HepG2 (cell line): ENCODE data around the gene MED13L.

Source experiments
- ARID2 ChIP-seq: sonication (generic); formaldehyde crosslinking; IDR thresholded peaks from 2 replicates; pipeline ENCODE4 v1.8.1; 2022; ENCODE audit warnings: mild to moderate bottlenecking, missing genetic modification reagents, borderline replicate concordance
- CREB1 ChIP-seq, 2 experiments: fragments of 450-650 bp in 1 of 2; IDR thresholded peaks; 2 replicates each; pipeline ENCODE4 v1.6.1; 2016 to 2017; ENCODE audit warnings: control low read depth in 1 of 2, mild to moderate bottlenecking in 1 of 2, missing compliant biosample characterization in 1 of 2, missing genetic modification characterization in 1 of 2
- HHEX ChIP-seq: IDR thresholded peaks from 2 replicates; pipeline ENCODE4 v1.6.1; 2016; ENCODE audit warnings: control low read depth
- HMG20A ChIP-seq: IDR thresholded peaks from 2 replicates; pipeline ENCODE4 v1.6.1; 2016; ENCODE audit warnings: borderline replicate concordance
- MTF2 ChIP-seq: sonication (generic); formaldehyde crosslinking; IDR thresholded peaks from 2 replicates; pipeline ENCODE4 v1.5.0; 2020; ENCODE audit warnings: missing genetic modification reagents, borderline replicate concordance
- NONO ChIP-seq, 2 experiments: fragments of 450-650 bp in 1 of 2; sonication (generic) in 1 of 2; formaldehyde crosslinking in 1 of 2; IDR thresholded peaks in 1 of 2; conservative IDR thresholded peaks in 1 of 2; 2 replicates each; pipeline versions ENCODE4 v1.6.1 to v1.8.0; 2017 to 2022; ENCODE audit warnings: mild to moderate bottlenecking in 1 of 2, missing genetic modification reagents in 1 of 2, moderate library complexity in 1 of 2
- POLR2A ChIP-seq, 2 experiments: IDR thresholded peaks; 2 replicates each; pipeline ENCODE4 v1.6.1; 2011; ENCODE audit warnings: low read depth in 2 of 2, low read length in 2 of 2, mild to moderate bottlenecking in 1 of 2, moderate library complexity in 1 of 2; ENCODE audit not compliant: insufficient read depth in 1 of 2
- THAP11 ChIP-seq: IDR thresholded peaks from 2 replicates; pipeline ENCODE4 v1.6.1; 2016; ENCODE audit warnings: missing biosample characterization, missing genetic modification reagents
- TP53 ChIP-seq: sonication (generic); formaldehyde crosslinking; conservative IDR thresholded peaks from 2 replicates; pipeline ENCODE4 v1.4.0; 2020; ENCODE audit warnings: missing genetic modification reagents
- TF ChIP-seq, protein P1 (sequence below), 2 experiments: sonication (generic) in 1 of 2; formaldehyde crosslinking in 1 of 2; IDR thresholded peaks; 2 replicates each; pipeline versions ENCODE4 v1.4.0 to v1.6.1; 2018 to 2020; ENCODE audit warnings: missing genetic modification reagents in 2 of 2, borderline replicate concordance in 1 of 2, low read depth in 1 of 2, mild to moderate bottlenecking in 1 of 2, missing biosample characterization in 1 of 2
- TF ChIP-seq, protein P2 (sequence below): IDR thresholded peaks from 2 replicates; pipeline ENCODE4 v1.6.1; 2016; ENCODE audit warnings: low read depth, missing genetic modification reagents, missing compliant biosample characterization
- TF ChIP-seq, protein P3 (sequence below): sonication (generic); formaldehyde crosslinking; IDR thresholded peaks from 2 replicates; pipeline ENCODE4 v1.4.0; 2020; ENCODE audit warnings: missing genetic modification reagents
- TF ChIP-seq, protein P4 (sequence below): sonication (generic); formaldehyde crosslinking; IDR thresholded peaks from 2 replicates; pipeline ENCODE4 v1.8.0; 2022; ENCODE audit warnings: low read depth, missing genetic modification reagents

DNA sequence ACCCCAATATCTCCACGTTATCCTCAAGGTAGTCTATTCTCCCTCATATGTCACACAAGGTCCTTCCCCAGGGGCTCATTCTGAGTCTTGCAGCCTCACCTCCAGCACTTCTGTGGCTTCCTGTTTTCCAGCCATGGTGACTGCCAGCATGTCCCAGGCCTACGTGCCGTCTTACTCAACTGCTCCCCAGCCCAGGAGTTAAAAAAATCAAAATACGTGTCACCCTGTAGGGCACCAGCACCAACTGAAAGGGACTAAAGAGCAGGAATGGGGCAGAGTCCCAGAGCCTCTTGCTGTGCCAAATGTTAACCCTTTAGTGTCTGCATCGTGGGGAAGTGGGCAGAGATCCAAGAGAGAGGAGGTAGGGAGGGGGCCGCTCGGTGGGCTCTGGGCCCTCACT is 37.0 kb upstream of the MED13L start:
- TF ChIP-seq HHEX (no peak), TP53 (CRISPR knock-in tag) (no peak), MTF2 (CRISPR knock-in tag) (no peak), THAP11 (CRISPR knock-in tag) (no peak), CREB1 (IDR thresholded peaks at IDR 0.05) (no peak), CREB1 (CRISPR knock-in tag; IDR thresholded peaks at IDR 0.05) (no peak), ARID2 (no peak), NONO (IDR thresholded peaks at IDR 0.05) (no peak), NONO (CRISPR knock-in tag; conservative IDR thresholded peaks at IDR 0.05) (no peak), POLR2A (IDR thresholded peaks at IDR 0.05; ENCODE audit: insufficient read depth in 1 of 2, low read depth in 2 of 2, low read length in 2 of 2) (no peak), HMG20A (CRISPR knock-in tag) (no peak)
- TF ChIP-seq, protein P1, sequence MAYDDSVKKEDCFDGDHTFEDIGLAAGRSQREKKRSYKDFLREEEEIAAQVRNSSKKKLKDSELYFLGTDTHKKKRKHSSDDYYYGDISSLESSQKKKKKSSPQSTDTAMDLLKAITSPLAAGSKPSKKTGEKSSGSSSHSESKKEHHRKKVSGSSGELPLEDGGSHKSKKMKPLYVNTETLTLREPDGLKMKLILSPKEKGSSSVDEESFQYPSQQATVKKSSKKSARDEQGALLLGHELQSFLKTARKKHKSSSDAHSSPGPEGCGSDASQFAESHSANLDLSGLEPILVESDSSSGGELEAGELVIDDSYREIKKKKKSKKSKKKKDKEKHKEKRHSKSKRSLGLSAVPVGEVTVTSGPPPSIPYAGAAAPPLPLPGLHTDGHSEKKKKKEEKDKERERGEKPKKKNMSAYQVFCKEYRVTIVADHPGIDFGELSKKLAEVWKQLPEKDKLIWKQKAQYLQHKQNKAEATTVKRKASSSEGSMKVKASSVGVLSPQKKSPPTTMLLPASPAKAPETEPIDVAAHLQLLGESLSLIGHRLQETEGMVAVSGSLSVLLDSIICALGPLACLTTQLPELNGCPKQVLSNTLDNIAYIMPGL (CRISPR knock-in tag; IDR thresholded peaks at IDR 0.05; ENCODE audit: borderline replicate concordance in 1 of 2, low read depth in 1 of 2) = no peak
- TF ChIP-seq, protein P2, sequence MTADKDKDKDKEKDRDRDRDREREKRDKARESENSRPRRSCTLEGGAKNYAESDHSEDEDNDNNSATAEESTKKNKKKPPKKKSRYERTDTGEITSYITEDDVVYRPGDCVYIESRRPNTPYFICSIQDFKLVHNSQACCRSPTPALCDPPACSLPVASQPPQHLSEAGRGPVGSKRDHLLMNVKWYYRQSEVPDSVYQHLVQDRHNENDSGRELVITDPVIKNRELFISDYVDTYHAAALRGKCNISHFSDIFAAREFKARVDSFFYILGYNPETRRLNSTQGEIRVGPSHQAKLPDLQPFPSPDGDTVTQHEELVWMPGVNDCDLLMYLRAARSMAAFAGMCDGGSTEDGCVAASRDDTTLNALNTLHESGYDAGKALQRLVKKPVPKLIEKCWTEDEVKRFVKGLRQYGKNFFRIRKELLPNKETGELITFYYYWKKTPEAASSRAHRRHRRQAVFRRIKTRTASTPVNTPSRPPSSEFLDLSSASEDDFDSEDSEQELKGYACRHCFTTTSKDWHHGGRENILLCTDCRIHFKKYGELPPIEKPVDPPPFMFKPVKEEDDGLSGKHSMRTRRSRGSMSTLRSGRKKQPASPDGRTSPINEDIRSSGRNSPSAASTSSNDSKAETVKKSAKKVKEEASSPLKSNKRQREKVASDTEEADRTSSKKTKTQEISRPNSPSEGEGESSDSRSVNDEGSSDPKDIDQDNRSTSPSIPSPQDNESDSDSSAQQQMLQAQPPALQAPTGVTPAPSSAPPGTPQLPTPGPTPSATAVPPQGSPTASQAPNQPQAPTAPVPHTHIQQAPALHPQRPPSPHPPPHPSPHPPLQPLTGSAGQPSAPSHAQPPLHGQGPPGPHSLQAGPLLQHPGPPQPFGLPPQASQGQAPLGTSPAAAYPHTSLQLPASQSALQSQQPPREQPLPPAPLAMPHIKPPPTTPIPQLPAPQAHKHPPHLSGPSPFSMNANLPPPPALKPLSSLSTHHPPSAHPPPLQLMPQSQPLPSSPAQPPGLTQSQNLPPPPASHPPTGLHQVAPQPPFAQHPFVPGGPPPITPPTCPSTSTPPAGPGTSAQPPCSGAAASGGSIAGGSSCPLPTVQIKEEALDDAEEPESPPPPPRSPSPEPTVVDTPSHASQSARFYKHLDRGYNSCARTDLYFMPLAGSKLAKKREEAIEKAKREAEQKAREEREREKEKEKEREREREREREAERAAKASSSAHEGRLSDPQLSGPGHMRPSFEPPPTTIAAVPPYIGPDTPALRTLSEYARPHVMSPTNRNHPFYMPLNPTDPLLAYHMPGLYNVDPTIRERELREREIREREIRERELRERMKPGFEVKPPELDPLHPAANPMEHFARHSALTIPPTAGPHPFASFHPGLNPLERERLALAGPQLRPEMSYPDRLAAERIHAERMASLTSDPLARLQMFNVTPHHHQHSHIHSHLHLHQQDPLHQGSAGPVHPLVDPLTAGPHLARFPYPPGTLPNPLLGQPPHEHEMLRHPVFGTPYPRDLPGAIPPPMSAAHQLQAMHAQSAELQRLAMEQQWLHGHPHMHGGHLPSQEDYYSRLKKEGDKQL (CRISPR knock-in tag) = no peak
- TF ChIP-seq, protein P3, sequence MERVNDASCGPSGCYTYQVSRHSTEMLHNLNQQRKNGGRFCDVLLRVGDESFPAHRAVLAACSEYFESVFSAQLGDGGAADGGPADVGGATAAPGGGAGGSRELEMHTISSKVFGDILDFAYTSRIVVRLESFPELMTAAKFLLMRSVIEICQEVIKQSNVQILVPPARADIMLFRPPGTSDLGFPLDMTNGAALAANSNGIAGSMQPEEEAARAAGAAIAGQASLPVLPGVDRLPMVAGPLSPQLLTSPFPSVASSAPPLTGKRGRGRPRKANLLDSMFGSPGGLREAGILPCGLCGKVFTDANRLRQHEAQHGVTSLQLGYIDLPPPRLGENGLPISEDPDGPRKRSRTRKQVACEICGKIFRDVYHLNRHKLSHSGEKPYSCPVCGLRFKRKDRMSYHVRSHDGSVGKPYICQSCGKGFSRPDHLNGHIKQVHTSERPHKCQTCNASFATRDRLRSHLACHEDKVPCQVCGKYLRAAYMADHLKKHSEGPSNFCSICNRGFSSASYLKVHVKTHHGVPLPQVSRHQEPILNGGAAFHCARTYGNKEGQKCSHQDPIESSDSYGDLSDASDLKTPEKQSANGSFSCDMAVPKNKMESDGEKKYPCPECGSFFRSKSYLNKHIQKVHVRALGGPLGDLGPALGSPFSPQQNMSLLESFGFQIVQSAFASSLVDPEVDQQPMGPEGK (CRISPR knock-in tag) = no peak
- TF ChIP-seq, protein P4, sequence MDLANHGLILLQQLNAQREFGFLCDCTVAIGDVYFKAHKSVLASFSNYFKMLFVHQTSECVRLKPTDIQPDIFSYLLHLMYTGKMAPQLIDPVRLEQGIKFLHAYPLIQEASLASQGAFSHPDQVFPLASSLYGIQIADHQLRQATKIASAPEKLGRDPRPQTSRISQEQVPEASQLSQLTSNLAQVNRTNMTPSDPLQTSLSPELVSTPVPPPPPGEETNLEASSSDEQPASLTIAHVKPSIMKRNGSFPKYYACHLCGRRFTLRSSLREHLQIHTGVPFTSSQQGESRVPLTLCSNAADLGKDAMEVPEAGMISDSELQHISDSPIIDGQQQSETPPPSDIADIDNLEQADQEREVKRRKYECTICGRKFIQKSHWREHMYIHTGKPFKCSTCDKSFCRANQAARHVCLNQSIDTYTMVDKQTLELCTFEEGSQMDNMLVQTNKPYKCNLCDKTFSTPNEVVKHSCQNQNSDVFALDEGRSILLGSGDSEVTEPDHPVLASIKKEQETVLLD (CRISPR knock-in tag) = no peak
